Colon (tissue), 2 donors: Measurements from ENCODE around the gene EML1.
"Not testable (repeated sequence)": the region's sequence is repeated elsewhere in the genome, so short reads cannot be mapped to it uniquely, and the experiment has no call there.

Experiments used
- FAIRE-seq: peaks from 2 replicates; lab custom pipeline; 2012; peaks lifted over from hg19 to GRCh38; lab: Jason Lieb, UNC
- donor health status: control.
- donor health status: control.

Gene EML1

DNA sequence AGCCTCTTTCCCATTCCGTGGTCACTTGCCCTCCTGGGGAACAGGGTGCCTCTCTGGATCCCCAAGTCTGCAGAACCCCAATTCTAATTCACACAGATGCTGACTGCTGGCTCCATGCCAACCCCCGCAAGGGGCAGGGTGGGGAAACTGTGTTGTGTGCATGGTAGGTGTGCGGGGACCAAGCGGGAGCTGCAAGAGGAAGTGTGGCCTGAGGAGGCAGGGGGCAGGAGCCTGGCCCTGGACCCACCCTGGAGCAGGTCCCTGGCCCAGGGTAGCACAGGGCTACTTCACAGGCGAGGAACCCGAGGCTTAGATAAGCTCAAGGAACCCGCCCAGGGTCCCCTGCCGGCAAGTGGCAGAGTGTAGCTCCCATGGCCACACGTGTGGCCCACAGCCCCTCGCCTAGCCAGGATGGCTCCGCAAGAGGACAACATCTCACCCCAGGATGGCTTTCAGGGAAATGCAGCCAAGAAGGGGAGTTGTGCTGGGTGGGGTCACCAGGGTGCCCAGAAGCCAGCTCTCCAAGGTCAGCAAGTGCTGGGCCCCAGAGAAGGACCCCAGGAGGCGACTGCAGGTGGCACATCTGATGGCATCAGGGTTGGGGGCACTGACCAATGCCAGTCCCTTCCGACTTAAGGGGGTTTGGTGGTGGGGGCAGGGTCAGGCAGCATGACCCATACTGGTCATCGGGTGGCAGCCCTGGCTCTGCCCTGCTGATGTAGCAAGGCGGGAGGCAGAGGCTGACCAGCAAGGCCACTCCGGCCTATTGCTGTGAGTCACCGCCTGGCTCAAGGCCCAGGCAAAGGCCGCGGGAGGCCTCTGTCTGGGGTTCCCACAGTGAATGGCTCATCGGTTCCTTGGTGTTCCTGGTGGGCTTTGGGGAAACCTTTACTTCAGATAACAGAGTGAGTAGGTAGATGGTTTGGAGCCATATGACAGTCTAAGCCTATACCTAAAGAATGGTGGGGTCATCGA, 37.3 kb upstream of the EML1 start:
- FAIRE-seq: no peak

DNA sequence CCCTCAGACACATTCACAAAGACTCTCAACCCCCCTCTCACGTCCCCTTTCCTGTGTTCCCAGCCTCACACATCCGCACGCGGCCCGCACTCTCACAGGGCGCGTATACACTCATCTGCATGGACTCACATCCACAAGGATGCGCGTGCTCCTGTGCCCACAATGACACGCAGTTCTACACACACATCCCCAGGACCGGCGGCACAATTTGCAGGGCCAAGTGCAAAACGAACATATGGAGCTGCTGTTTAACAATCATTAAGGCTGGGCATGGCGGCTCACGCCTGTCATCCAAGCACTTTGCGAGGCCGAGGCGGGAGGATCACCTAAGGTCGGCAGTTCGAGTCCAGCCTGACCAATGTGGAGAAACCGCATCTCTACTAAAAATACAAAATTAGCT, 36.4 kb upstream of the EML1 start:
- no peak for FAIRE-seq

DNA sequence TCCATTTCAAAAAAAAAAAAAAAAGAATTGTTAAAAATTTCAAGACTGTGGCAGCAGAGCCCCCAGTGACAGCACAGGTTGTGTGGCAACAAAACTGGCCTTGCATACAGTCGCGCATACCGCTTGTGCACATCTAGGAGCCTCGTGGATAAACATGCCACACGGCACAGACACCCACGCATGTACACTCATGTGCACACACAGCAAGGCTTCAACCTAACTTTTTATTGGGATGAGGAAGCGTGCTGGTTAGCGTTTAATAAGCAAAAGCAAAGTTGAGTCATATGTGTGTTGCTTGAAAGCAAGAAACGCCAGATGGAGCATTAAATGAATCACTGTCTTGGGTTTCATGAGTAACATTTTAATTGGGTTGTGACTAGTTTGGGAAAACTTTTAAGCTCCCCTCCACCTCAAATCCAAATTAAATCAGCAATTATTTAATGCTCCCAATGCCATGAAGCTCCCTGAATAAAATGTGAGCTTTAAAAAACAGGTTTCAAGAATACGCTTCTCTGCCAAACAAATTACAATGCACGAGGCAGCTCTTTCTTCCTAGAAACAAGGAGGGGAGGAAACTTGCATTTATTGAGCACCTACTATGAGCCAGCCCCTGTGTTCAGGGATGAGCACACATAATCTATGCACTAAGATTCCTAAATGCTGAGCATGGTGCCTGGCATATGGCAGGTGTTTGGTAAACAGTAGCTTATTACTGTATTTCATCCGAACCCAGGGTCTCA, 35.7 kb upstream of the EML1 start:
- FAIRE-seq: no peak

DNA sequence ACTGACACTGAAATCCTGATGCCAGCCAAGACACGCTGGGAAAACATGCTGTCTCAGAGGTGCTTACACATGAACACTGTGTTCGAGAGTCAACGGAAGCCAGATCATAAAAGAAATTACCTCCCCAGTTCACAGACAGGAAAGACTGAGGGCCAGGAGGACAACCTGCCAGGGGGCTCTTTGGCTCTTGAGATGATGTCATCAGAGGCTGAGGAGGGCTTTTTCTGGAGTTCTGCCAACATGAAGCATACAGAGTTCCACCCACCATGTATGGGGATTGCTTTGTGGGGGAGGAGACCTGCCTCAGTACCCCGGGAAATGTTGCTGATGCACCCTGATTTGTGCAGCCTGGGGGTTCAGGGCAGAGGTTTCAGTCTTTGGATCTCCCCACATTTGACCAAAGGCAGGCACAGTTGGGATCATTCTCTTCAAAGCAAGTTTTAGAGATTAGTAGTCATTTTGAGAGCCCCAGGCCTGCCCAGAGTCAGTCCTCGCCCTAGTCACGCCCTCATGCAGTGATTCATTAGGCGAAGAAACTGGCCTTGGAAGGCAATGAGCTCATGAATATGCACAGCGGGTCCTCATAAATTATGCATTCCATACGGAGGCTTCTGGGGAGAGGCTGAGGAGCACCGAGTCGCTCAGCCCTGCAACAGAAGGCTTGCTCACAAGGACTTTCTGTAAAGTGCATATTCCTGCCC, 34.9 kb upstream of the EML1 start:
- no peak for FAIRE-seq

DNA sequence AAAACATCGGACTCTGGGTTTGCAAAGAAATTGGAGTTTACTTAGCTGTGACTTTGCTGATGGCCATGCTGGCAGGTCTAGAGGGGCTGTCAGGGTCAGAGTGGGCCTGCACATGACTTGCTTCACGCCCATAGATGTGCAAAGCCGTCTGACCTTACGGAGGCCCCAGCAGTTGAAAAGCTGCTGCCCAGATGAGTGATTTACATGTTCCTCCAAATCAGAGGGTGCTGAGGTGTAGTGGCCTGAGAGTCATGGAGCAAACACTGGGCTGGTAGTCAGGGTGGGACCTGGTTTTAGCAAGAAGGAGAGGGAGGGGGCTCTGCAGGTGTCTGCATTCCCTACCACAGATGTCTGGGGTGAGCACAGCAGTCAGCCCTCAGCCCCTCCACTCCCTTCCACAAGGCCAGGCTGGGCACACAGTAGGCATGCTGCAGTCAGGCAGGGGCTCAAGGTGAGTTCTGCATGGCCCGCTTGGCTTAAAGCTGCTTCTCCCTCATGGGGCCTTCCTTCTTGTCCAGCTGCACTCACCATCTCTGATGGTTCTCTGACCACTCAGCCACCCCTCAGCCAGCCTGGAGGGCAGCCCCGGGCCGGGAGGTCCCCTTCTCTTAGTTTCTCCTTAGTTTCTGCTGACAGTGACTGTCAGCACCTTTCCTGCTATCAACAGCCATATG, 34.2 kb upstream of the EML1 start:
- FAIRE-seq: no peak

DNA sequence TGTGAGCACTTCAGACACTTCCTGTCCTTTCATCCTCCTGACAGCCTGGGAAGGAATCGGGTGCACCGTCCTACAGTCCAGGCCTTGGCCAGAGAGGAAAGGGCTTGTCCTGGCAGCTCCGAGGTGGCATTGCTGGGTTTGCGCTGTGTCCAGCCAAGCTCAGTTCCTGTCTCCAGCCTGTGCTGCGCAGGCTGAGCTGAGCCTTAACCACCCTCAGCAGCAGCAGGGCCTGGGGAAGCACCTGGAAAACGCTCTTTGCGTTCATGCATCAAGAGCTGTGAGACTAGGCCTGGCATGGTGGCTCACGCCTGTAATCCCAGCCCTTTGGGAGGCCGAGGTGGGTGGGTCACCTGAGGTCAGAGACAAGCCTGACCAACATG, 33.7 kb upstream of the EML1 start:
- FAIRE-seq: no peak

DNA sequence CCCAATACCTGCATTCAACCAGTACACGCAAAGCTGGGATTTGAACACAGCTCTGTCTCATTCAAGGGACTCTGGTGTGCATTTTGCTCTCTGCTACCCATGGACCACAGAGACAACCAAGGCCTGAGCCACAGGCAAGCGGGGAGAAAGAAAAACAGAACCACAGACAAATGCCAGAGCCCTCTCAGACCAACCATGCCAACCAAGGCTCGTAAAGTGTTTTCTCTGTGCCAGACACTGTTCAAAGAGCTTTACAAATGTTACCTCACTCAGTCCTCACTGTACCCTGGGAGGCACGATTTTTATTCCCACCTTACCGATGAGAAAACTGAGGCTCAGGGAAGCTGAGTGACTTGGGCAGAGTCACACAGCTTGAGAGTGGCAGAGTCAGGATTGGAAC, 32.4 kb upstream of the EML1 start:
- no peak for FAIRE-seq

DNA sequence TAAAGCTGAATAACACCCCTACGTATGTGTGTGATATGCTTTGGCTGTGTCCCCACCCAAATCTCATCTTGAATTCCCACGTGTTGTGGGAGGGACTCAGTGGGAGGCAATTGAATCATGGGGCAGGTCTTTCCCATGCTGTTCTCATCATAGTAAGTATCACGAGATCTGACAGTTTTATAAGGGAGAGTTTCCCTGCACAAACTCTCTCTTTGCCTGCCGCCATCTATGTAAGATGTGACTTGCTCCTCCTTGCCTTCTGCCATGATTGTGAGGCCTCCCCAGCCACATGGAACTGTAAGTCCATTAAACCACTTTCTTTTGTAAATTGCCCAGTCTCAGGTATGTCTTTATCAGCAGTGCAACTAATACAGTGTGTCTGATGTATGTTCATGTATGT, 30.3 kb upstream of the EML1 start:
- not testable (repeated sequence) for FAIRE-seq

DNA sequence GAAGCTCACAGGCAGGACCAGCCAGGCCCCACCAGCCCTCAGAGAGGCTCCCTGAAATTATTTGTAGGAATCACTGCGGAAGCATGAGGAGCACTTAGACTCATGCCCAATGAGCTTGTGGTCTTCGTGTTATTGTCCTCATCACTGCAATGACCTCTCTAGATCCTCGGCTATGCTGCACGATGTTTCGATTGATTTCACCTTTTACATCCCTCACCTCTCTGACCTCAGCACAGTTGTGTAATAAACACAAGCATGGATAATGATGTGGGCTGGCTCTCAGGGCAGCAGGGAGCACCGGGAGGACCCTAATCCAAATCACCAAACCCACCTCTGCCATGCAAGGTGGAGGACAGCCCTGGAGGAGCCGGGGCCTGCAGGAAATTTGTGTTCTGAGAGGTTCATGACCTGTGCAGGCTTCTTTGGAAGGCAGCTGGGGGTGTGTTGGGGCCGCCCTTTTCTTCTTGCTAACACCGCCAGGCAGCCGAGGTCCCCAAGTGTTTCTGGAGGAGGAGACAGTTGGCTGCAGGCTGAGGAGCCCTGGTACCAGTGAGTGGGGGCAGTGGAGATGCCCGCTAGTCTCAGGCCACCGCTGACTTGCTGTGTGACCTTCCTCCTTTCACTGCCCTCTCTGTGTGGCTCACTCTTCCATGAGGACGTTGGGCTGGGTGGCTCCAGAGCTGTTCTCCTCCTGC, 29.5 kb upstream of the EML1 start:
- no peak for FAIRE-seq

DNA sequence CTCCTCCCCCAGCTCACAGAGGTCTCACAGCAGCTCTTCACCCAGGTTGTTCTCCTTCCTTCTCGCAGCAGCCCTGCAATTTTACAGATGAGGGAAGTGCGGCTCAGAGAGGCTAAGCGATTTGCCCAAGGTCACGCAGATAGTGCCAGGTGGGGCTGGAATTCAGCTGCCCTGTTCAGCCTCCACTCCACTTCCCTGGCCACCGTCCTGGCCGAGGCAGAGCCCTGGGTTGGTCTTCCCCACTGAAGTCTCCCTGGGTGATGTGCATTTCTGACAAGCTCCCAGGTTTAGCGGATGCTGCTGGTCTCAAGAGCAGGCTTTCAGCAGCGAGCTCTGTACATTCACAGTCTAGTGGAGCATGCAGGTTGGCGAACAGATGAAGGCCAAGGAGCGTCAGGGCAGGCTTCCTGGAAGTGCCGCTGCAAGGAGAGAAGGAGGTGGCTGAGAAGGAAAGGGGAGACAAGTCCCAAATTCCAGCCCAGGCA, 28.9 kb upstream of the EML1 start:
- no peak for FAIRE-seq

DNA sequence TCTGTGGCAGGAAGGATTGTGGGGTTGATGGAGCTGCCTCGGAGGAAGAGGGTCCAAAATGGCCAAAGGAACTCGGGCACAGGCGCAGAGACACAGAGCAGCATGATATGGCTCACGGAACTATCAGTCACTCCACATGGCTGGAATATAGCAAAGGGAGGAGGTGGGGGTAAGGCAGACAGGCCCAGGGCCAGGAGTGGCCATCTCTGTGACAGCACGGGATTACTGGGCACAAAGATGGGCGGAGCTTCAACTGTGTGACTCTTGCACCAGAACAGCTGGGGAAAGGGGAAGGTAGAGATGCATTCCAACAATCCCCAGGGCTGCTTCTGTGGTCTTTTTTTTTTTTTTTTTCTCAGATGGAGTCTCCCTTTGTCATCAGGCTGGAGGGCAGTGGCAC, 24.8 kb upstream of the EML1 start:
- no peak for FAIRE-seq

DNA sequence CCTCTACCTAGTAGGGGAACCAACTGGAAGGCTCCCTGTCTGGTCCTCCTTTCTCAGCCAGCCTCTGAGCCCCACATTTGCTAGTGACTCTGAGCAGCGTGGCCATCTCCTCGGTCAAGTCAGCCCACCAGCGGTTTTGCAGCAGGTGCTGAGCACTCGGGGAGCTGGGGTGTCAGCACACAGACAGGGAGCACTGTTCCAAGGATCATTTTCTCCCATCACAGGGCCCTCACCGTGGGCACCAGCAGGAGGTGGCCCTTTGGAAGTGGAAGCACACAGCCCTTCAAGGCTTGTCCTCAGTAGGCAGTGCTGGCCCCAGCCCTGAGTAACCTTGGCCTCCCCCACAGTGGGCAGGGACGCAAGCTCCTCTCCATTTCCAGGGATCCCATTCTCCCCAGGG, 24.1 kb upstream of the EML1 start:
- FAIRE-seq: no peak

DNA sequence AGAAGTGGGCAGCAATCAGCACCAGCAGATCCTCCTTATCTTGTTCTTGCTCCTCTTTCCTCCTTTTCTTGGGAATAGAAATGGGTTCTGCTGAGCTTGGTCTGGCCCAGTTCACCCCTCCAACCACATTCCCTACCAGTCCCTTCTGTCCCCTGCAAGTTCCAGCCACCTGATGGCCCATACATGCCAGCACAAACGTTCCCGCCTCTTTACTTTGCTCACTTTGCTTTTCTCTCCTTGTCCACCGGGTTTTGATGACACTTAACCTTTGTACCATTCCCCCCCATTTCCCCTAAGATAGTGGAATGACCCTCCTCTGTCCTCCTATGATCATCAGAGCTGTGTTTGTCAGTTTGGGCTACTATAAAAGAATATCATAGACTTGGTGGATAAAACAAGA, 23.4 kb upstream of the EML1 start:
- FAIRE-seq: no peak

DNA sequence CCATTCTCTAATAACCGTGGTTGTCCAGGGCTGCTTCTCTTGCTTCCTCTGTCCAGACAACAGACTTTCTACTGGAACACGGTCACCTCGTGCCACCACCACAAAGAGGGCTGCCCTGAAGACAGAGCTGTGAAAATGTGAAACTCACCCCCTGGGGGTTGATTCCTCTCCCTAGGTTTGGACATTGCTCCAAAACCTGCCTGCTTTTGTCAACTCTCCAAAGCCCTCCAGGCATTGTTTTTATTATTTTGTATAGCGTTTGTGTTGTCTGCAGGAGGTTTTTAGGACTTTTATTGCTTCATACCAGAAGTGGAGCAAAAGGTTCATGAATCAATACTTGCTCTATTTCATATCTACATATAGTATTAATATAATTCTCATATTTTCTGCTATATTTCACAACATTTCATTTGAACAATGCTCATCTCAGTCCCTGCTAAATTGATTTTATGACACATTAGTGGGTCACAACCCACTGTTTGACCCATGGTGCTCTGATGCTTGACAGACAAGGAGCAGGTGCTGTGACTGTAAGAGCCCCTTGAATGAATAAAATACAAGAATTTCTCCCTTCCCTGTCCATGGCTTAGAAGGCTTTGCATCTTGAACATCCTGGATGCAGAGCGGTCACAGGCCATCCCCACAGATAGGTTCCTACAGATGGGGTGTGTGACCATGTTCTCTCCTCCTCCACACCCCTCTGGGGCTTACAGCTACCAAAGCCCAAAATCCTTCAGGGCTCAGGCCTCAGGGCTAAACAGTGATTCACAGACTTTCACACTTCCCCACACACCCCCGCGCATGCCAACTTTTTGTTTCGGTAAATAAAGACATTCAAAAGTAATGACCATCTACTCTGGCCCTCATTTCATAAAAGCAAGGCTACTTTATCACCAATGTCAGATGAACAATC, 20.6 kb upstream of the EML1 start:
- FAIRE-seq: no peak

DNA sequence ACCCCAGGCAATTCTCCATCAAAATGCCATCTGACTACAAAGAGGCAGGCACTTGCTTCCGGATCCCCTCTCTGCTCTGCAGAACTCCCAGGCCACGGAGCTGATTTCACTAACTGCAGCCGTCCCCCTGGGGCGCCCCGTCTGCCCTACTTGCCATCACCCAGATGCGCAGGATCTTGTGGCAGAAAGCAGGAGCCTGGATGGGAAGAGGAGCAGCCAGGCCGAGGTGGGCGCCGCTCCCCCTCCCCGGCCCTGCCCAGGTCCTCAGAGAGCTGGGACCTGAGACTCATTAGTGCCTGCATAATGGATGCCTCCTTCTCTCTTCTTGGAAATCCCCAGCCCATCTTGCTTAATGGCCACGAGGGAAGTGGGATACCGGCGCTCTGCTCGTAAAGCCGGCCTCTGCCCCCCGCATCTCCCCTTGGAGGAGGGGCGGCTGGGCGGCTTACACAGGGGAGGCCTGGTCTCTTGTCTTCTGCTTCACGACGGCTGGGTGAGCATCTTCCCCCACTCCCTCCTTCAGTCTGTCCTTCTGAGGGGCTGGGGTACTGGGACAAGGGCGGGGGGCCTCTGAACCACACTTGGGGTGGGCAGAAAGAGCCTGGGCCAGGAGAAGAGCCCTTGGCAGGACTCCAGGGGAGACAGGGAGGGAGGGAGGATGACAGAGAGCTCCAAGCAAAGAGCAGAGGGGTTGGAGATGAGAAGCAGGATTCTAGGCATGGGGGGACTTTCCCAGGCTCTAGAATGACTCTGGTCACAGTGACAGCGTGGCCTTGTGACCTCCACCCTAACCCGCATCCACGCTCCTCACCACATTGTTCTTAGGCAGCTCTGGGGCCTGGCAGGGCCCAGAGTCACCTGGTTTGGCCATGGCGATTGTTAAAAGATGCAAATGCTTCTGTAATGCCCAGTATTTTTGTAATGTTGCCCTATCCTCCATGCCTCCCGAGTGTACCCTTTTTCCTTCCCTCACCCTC, 19.4 kb upstream of the EML1 start:
- no peak for FAIRE-seq

DNA sequence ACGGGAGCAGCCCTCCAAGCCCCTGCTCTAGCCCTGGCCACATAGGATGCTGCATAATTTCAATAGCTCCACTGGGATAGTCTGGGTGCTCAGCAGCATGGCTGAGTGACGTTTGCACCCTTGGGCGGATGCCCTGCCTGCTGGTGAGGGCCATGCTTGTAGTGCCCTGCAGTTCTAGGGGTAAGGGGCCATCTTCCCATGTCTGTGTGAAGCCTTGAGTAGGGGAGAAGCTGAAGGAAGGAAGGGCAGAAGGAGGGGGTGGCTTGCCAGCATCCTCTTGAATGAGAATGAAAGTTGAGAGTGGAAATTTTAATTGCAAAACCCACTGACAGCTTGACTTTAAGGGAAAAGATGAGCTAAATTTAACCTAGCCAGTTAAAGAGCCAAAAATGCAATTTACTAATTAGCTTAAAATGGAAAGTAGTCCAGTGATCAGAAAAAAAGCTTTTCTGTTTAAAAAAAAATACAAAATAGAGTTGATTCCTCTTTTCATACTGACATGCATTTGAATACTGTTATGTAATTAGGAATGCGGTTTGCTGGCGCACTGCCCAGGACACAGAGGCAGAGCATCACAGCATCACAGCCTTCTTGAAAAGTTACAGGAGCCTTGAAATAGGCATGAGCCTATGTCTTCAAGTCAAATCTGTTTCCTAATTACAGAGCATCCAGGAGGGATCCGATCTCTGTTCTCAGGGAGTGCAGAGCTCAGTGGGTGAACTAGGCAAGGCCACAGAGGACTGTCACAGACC, 18.5 kb upstream of the EML1 start:
- no peak for FAIRE-seq

DNA sequence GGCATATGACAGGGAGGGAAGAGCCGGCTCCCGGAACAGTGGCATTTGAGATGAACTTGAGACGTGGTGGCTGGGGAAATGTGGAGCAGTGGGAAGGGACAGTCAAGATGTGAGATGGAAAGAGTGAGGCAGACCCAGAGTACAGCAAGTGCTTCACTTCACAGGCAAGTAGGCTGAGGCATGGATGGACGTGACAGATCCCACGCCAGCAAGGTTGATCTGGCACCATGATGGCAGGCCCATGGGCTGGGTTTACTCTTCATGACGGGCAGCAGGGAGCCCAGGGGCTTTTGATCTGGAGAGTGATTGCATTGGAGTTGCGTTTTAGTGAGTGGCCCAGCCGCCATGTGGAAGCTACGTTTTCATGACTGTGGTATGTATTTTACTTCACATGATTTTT, 17.9 kb upstream of the EML1 start:
- no peak for FAIRE-seq

DNA sequence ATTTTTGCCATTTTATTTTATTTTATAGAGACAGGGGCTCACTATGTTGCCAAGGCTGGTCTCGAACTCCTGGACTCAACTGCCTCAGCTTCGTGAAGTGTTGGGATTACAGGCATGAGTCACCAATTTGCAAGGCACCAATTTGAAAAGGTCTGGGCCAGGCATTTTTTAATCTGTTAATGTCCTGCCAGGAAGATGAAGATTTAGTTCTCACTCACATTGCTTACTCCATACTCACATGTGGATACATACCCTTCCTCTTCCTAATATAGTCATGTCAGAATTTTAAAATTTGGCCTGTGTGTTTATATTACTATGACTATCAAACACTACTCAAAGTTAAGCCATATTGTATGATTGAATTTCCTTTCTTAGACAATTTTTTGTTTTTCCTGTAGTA, 15.3 kb upstream of the EML1 start:
- no peak for FAIRE-seq
